ENCODE results near the gene UGT1A10.
"Not testable (repeated sequence)": the region's sequence is repeated elsewhere in the genome, so short reads cannot be mapped to it uniquely, and the experiment has no call there.

The UGT1A10 gene

DNA sequence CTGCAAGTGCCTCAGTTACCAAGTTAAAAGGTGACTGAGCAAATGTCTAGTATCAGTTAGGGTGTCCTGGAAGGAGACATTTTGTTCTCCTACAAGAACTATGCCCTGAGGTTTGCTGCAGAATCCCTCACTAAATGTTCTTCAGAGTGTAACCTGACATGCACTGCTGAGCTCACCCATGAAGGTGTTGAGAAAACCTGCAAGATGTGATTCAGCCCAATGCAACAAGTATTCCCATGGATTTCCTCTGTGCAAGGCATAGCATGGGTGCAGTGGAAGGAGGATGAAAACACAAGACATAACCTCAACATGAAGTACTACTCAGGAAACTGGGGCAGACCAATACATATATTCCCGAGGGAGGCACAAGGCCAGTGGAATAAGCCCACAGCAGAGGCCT lies 34.2 kb upstream of the UGT1A10 start:
- Histone ChIP-seq H3K36me3 (no peaks in the 10 kb centered on the region), H3K4me3 (ENCODE audit: low read depth, low read length) (no peak overlapping the region), H3K9me3 (ENCODE audit: severe bottlenecking) (no peaks in the 10 kb centered on the region), H3K27ac (no peak overlapping the region), H3K27me3 (ENCODE audit: insufficient read depth, low read depth, severe bottlenecking) (no peaks in the 10 kb centered on the region)
- TF ChIP-seq, protein P1, sequence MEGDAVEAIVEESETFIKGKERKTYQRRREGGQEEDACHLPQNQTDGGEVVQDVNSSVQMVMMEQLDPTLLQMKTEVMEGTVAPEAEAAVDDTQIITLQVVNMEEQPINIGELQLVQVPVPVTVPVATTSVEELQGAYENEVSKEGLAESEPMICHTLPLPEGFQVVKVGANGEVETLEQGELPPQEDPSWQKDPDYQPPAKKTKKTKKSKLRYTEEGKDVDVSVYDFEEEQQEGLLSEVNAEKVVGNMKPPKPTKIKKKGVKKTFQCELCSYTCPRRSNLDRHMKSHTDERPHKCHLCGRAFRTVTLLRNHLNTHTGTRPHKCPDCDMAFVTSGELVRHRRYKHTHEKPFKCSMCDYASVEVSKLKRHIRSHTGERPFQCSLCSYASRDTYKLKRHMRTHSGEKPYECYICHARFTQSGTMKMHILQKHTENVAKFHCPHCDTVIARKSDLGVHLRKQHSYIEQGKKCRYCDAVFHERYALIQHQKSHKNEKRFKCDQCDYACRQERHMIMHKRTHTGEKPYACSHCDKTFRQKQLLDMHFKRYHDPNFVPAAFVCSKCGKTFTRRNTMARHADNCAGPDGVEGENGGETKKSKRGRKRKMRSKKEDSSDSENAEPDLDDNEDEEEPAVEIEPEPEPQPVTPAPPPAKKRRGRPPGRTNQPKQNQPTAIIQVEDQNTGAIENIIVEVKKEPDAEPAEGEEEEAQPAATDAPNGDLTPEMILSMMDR (IDR thresholded peaks at IDR 0.05; ENCODE audit: low read depth, low read length) = no peak
- no peak for DNase-seq

DNA sequence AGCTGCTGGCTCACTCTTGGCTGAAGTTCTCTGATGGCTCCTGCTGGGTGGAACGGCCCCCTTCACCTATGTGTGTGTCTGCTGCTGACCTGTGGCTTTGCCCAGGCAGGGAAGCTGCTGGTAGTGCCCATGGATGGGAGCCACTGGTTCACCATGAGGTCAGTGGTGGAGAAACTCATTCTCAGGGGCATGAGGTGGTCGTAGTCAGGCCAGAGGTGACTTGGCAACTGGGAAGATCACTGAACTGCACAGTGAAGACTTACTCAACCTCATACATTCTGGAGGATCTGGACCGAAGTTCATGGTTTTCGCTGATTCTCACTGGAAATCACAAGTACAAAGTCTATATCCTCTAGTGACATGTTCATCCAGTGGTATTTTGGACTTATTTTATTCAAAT lies 32.7 kb upstream of the UGT1A10 start:
- no peaks in the 10 kb centered on the region for H3K36me3 ChIP-seq
- no peak for DNase-seq
- no peaks in the 10 kb centered on the region for H3K9me3 ChIP-seq (ENCODE audit: severe bottlenecking)
- H3K27ac ChIP-seq = no peak overlapping the region
- no peaks in the 10 kb centered on the region for H3K27me3 ChIP-seq (ENCODE audit: insufficient read depth, low read depth, severe bottlenecking)
- no peak overlapping the region for H3K4me3 ChIP-seq (ENCODE audit: low read depth, low read length)
- TF ChIP-seq, protein P1 (IDR thresholded peaks at IDR 0.05; ENCODE audit: low read depth, low read length) = no peak

DNA sequence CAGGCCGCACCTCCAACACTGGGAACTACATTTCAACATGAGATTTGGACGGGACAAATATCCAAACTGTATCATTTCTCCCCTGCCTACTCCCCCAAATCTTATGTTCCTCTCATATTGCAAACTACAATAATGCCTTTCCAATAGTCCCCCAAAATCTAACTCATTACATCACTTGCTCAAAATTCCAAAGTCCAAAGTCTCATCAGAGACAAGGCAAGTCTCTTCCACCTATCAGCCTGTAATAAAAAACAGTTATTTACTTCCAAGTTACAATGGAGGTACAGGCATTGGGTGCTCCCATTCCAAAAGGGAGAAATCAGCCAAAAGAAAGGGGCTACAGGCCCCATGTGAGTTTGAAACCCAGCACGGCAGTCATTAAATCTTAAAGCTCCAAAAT lies 31.4 kb upstream of the UGT1A10 start:
- DNase-seq = no peak

DNA sequence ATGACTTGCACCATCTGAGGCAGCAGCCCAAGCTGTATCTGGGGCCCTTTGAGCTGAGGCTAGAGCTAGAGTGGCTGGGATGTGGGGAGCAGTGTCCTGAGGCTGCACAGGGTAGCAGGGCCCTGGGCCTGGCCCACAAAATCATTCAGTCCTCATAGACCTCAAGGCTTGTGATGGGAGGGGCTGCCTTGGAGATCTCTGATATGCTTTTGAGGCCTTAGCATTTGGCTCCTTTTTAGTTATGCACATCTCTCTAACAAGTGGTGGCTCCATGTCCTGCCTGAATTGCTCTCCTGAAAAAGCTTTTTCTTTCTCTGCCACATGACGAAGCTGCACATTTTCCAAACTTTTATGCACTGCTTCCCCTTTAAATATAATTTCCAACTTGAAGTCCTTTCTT lies 30.6 kb upstream of the UGT1A10 start:
- TF ChIP-seq, protein P1 (IDR thresholded peaks at IDR 0.05; ENCODE audit: low read depth, low read length) = no peak
- Histone ChIP-seq H3K27ac (no peak overlapping the region), H3K9me3 (ENCODE audit: severe bottlenecking) (no peaks in the 10 kb centered on the region), H3K27me3 (ENCODE audit: insufficient read depth, low read depth, severe bottlenecking) (no peaks in the 10 kb centered on the region), H3K4me3 (ENCODE audit: low read depth, low read length) (no peak overlapping the region), H3K36me3 (no peaks in the 10 kb centered on the region)
- no peak for DNase-seq

More for the DNA sequence above, 31.4 kb upstream of the UGT1A10 start:
- TF ChIP-seq, protein P1 (IDR thresholded peaks at IDR 0.05; ENCODE audit: low read depth, low read length) = no peak
- H3K27ac ChIP-seq = no peak overlapping the region
- no peak overlapping the region for H3K4me3 ChIP-seq (ENCODE audit: low read depth, low read length)
- no peaks in the 10 kb centered on the region for H3K36me3 ChIP-seq
- H3K27me3 ChIP-seq (ENCODE audit: insufficient read depth, low read depth, severe bottlenecking) = no peaks in the 10 kb centered on the region
- H3K9me3 ChIP-seq (ENCODE audit: severe bottlenecking) = no peaks in the 10 kb centered on the region

DNA sequence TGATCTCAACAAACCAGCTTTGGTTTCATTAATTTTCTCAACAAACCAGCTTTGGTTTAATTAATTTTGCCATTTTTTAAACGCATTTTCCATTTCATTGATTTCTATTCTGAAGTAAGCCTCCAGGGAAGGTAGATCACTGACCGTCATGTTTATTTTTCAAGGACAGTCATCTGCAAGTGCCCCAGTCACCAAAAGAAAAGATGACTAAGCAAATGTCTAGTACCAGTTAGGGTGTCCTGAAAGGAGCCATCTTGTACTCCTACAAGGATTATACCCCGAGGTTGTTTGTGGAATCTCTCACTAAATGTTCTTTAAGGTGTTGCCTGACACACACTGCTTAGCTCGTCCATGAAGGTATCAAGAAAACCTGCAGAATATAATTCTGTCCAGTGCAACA lies 25.0 kb upstream of the UGT1A10 start:
- H3K27me3 ChIP-seq (ENCODE audit: insufficient read depth, low read depth, severe bottlenecking) = no peaks in the 10 kb centered on the region
- H3K27ac ChIP-seq = no peak overlapping the region
- no peaks in the 10 kb centered on the region for H3K36me3 ChIP-seq
- TF ChIP-seq, protein P1 (IDR thresholded peaks at IDR 0.05; ENCODE audit: low read depth, low read length) = no peak
- DNase-seq = no peak
- peaks cover 3% of the 10 kb centered on the region for H3K9me3 ChIP-seq (ENCODE audit: severe bottlenecking)
- H3K4me3 ChIP-seq (ENCODE audit: low read depth, low read length) = no peak overlapping the region

DNA sequence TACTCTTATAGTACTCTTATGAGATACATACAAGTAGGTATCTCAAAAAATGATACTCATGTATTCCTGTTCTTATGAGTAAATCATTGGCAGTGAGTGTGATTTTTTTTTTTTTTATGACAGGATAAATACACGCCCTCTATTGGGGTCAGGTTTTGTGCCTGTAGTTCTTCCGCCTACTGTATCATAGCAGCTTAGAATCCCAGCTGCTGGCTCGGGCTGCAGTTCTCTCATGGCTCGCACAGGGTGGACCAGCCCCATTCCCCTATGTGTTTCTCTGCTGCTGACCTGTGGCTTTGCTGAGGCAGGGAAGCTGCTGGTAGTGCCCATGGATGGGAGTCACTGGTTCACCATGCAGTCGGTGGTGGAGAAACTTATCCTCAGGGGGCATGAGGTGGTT lies 18.8 kb upstream of the UGT1A10 start, which contains the start of gene UGT1A8:
TSS of gene UGT1A8 (plus strand) at position 158 of the 400 bp plus-strand sequence. CDS start at position 233, 75 bp downstream.
- not testable (repeated sequence) for DNase-seq; H3K36me3 ChIP-seq; H3K27ac ChIP-seq; H3K4me3 ChIP-seq (ENCODE audit: low read depth, low read length); H3K27me3 ChIP-seq (ENCODE audit: insufficient read depth, low read depth, severe bottlenecking); H3K9me3 ChIP-seq (ENCODE audit: severe bottlenecking)

Data from WERI-Rb-1 (cell line).